ENCODE measurements around the gene ANKRD55.

The ANKRD55 gene

GRCh38 chr5:56145106-56145505, 88.0 kb downstream of the ANKRD55 start:
- Histone ChIP-seq H3K36me3 (ENCODE audit: control insufficient read depth in 2 of 2, insufficient read depth in 1 of 2, low read length in 2 of 2) (no peaks in the 10 kb centered on the region), H3K4me1 (ENCODE audit: control insufficient read depth, insufficient read depth, low read length) (no peaks in the 10 kb centered on the region), H3K4me3 (ENCODE audit: low read depth, low read length) (no peak overlapping the region), H3K27ac (ENCODE audit: extremely low read depth, low read depth, low read length) (no peak overlapping the region), H3K9me3 (ENCODE audit: control insufficient read depth, insufficient read depth, low read depth, low read length) (no peaks in the 10 kb centered on the region)
- ChIA-PET CTCF (no interaction called here), POLR2A (no interaction called here)
- no peak for TF ChIP-seq ZNF529 (tag by site-specific recombination; IDR thresholded peaks at IDR 0.05; ENCODE audit: insufficient replicate concordance)
- no peak for TF ChIP-seq MEIS1 (CRISPR knock-in tag; IDR thresholded peaks at IDR 0.05; ENCODE audit: borderline replicate concordance)
- TF ChIP-seq ZNF76 (tag by site-specific recombination; IDR thresholded peaks at IDR 0.05; ENCODE audit: borderline replicate concordance, low read depth), result no peak
- TF ChIP-seq ZNF624 (tag by site-specific recombination; IDR thresholded peaks at IDR 0.05), result no peak
- TF ChIP-seq KLF16 (tag by site-specific recombination; IDR thresholded peaks at IDR 0.05), result no peak

GRCh38 chr5:56144211-56144610, 88.9 kb downstream of the ANKRD55 start:
- ChIA-PET POLR2A (no interaction called here), CTCF (interaction anchor here (0.7 kb wide), 1 partner anchor 22 kb away, joined by 4 read pairs; no protein-coding TSS in a partner anchor)
- Histone ChIP-seq H3K27ac (ENCODE audit: extremely low read depth, low read depth, low read length) (no peak overlapping the region), H3K36me3 (ENCODE audit: control insufficient read depth in 2 of 2, insufficient read depth in 1 of 2, low read length in 2 of 2) (no peaks in the 10 kb centered on the region), H3K9me3 (ENCODE audit: control insufficient read depth, insufficient read depth, low read depth, low read length) (no peaks in the 10 kb centered on the region), H3K4me1 (ENCODE audit: control insufficient read depth, insufficient read depth, low read length) (no peaks in the 10 kb centered on the region), H3K4me3 (ENCODE audit: low read depth, low read length) (no peak overlapping the region)
- TF ChIP-seq ZNF701 (tag by site-specific recombination; IDR thresholded peaks at IDR 0.05) (no peak), ZBTB11 (tag by site-specific recombination; conservative IDR thresholded peaks at IDR 0.05; ENCODE audit: low read depth) (no peak), ZNF600 (tag by site-specific recombination; IDR thresholded peaks at IDR 0.05) (no peak), ZNF747 (tag by site-specific recombination; IDR thresholded peaks at IDR 0.05) (no peak), ZNF776 (tag by site-specific recombination; IDR thresholded peaks at IDR 0.05; ENCODE audit: borderline replicate concordance) (no peak), YY1 (tag by site-specific recombination; IDR thresholded peaks at IDR 0.05) (no peak), ZNF214 (tag by site-specific recombination; IDR thresholded peaks at IDR 0.05; ENCODE audit: borderline replicate concordance) (no peak), ZNF2 (tag by site-specific recombination; IDR thresholded peaks at IDR 0.05) (no peak), MYNN (tag by site-specific recombination; IDR thresholded peaks at IDR 0.05; ENCODE audit: borderline replicate concordance) (no peak), ZNF585B (tag by site-specific recombination; IDR thresholded peaks at IDR 0.05) (no peak)

GRCh38 chr5:56143373-56143714, 89.8 kb downstream of the ANKRD55 start:
- no peaks in the 10 kb centered on the region for H3K36me3 ChIP-seq (ENCODE audit: control insufficient read depth in 2 of 2, insufficient read depth in 1 of 2, low read length in 2 of 2)
- no peak overlapping the region for H3K4me3 ChIP-seq (ENCODE audit: low read depth, low read length)
- POLR2A ChIA-PET, result no interaction called here
- H3K9me3 ChIP-seq (ENCODE audit: control insufficient read depth, insufficient read depth, low read depth, low read length), result no peaks in the 10 kb centered on the region
- no peaks in the 10 kb centered on the region for H3K4me1 ChIP-seq (ENCODE audit: control insufficient read depth, insufficient read depth, low read length)
- H3K27ac ChIP-seq (ENCODE audit: extremely low read depth, low read depth, low read length), result no peak overlapping the region
- TF ChIP-seq GLI4 (tag by site-specific recombination; IDR thresholded peaks at IDR 0.05), result no peak
- no peak for TF ChIP-seq ZNF133 (tag by site-specific recombination; IDR thresholded peaks at IDR 0.05)
- CTCF ChIA-PET, result interaction anchor here (0.5 to 0.7 kb wide), 2 partner anchors 58 to 952 kb away, joined by 3 read pairs; no protein-coding TSS in a partner anchor

All from HEK293 (cell line).